GM19328 (cell line): Measurements from ENCODE around the gene CRYBG1.

Source experiments
- ATAC-seq: cut with Tn5 transposase; IDR thresholded peaks from one replicate; pipeline ENCODE4 v1.9.1; 2021; ENCODE audit warnings: mild to moderate bottlenecking, moderate library complexity; ENCODE audit not compliant: unreplicated experiment

Gene CRYBG1

DNA sequence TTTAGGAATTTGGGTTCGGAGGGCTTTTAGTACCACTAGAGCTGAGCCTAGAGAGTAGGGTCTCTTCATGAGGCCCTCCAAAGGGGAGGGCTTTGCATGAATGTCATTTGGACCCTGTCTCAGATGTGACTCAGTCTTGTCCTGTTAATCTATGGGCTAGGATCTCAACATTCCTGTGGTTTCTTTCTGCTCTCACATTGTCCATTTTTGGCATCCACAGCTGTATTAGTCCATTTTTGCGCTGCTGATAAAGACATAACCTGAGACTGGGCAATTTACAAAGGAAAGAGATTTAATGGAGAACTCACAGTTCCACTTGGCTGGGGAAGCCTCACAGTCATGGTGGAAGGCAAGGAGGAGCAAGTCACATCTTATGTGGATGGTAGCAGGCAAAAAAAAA is 61.0 kb downstream of the CRYBG1 start:
- no peak for ATAC-seq

DNA sequence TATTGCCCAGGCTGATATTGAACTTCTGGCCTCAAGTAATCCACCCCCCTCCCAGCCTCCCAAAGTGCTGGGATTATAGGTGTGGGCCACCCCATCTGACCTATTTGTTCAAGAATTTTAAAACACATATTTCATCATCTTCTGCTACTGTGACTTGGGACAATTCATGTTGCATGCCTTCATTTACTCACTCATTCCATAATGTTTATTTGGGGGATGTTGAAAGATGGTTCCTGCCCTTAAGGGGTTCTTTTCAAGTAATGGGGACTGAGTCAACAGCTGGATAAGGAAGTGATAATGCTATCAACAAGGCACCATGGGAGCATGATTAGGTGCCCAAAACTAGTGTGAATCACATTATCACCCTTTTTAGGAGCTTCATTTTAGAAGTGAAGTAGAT is 62.0 kb downstream of the CRYBG1 start:
- no peak for ATAC-seq

DNA sequence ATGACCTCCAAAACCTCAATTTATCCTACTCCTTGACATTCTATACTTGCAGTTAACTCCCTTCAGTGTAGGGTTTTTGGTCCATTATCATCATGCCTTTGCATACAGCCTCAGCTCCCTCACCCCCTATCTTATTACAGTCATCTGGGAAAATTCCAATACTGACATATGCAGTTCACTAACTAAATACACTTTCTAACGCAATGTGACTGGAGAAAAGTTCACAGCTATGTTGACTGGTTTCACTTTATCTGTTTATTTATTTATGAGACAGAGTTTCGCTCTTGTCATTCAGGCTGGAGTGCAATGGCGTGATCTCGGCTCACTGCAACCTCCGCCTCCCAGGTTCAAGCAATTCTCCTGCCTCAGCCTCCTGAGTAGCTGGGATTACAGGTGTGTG is 64.9 kb downstream of the CRYBG1 start:
- no peak for ATAC-seq

DNA sequence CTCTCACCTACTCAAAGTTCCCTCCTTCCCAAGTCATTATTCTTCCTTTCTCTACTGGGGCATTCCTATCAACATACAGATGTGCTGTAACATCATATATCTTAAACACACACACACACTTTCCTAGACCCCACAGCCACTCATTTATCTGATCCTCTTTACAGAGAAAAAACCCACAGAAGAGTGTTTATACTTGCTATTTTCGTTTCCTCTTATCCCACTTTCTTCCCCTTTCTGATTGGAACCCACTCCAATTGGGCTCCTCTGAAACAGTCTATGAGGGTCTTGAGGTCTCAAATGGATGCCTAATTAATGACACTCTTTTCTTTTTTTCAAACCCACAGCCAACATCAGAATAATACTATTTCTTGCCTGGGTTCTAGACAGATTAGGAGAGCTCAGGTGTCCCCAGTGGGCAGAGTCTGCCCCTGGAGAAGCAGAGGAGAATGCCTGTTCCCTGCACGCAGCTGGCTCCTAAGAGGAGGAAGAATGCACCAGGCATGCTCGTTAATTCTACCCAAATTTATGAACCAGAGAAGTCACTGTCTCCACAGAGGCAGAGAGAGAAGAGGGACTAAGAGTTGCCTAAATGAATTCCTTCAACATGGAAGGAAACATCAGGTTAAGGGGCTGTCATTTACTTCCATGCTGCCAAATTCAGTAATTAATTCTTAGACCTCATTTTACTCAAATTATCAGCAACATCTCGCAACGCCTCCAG is 65.9 kb downstream of the CRYBG1 start:
- ATAC-seq = no peak

DNA sequence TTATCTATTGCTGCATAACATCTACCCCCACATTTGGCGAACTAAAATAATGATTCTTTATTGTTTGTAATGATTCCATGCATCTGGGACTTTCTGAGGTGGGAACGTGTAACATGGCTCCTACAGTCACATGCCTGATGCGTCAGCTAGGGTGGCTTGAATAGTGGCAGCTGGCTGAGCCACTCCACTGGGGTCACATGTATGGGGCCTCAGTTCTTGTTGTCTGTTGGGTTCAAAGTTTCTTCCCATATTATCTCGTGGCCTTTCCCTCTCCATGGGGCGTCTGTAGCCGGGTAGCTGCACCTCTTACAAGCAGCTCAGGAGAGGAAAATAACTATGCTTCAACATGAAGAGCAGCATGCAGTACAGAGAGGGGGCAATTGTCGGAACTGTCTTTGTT is 69.9 kb downstream of the CRYBG1 start:
- ATAC-seq = no peak

DNA sequence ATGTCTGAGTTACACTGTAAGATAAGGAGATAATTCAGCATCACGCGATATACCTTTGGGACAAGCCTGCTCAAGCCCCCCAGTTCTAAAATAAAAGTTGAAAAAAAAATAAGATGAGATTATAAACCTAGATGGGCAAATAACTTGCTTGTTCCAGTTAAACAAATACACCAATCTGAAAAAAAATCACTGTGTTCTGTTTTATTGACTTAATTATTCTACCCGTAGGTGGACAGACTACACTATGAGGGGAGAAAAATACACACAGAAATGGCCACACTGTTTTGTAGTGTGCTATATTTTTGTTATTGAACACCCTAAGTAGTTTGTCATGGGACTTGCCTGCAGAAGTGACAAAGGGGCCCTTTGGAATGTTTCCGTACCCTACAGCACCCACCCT is 70.9 kb downstream of the CRYBG1 start:
- ATAC-seq = no peak

DNA sequence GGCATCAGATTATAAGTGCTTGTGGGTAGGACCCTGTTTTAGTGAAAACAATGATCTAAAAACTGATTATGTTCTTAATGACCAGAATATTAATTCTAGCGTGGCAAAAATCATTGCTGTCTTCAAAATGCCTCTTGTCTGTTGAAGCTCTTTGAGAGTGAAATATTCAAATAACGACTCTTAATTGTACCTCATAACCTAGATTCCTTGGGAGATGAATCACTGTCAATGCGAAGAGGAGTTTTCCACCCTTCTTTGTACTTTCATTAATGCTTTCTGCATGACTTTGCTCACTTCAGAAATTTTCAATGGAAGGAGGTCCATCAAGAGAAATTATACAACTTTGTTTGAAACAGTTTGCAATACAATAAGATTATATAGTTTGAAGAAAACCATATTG is 71.5 kb downstream of the CRYBG1 start:
- no peak for ATAC-seq

DNA sequence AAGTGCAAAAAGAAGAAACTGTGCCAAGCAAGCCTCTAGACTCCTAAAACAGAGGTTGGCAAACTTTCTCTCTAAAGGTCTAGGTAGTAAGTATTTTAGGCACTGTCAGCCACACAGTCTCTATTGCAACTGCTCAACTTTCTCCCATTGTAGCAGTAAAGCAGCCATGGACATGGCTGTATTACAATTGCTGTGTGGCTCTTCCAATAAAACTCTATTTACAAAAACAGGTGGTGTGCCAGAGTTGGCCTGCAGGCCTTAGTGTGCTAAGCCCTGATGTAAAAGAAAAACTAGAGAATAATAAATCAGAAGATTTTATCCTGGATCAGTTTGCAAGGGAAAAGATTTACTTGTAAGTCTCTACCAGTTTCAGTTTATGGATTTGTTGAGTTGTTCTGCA is 74.0 kb downstream of the CRYBG1 start:
- ATAC-seq = no peak

DNA sequence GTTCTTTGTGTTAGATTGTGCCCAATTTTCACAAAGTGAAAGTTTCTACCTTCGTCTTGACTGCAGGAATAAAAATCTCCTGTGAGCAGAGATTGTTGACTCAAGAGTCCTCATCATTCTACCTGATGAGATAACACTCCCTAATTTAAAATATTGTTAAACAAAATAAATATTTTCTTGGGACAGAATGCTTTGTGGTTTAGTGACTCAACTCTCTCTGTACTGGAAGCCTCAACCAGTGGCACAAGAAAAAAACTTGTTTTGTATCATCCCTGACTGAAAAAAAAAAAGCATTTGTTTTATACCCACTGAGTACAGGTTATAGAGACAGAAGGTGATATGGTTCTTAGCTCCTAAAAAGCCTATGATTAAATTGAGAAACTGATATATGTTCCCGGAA is 78.9 kb downstream of the CRYBG1 start:
- ATAC-seq = no peak

DNA sequence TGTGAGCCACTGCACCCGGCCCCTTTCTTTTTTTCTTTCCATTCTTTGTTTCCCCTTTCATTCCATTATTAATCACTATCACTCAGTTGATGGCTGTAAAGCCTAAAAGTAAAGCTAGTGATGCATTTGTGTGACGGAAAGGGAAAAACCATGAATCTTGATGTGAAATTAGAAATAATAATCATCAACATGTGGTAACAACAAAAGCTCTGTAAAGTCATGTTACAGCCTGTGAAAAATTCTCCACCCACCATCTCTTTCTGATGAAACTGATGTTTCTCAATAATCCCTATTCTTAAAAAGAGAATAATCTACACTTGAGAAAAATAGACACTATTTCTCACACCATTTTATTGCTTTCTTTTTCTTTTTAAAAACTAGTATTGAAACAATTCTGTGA is 80.0 kb downstream of the CRYBG1 start:
- no peak for ATAC-seq

DNA sequence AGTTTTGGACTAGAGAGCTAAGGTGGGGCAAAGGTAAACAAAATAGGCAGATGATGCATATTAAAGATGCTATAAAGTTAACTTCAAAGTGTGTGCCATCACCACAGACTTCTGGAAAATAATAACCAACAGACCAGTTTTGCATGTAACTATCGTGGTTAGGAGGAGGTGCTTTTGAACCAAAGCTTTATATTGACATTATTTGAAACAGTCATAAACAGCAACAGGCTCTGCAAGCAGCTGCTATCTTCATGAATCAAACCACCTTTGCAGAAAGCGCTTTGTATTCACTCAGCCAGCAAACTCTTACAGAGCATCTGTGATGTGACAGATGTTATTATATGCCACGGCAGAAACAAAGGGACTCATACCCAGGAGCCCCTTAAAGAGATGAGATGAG is 81.9 kb downstream of the CRYBG1 start:
- ATAC-seq = no peak

DNA sequence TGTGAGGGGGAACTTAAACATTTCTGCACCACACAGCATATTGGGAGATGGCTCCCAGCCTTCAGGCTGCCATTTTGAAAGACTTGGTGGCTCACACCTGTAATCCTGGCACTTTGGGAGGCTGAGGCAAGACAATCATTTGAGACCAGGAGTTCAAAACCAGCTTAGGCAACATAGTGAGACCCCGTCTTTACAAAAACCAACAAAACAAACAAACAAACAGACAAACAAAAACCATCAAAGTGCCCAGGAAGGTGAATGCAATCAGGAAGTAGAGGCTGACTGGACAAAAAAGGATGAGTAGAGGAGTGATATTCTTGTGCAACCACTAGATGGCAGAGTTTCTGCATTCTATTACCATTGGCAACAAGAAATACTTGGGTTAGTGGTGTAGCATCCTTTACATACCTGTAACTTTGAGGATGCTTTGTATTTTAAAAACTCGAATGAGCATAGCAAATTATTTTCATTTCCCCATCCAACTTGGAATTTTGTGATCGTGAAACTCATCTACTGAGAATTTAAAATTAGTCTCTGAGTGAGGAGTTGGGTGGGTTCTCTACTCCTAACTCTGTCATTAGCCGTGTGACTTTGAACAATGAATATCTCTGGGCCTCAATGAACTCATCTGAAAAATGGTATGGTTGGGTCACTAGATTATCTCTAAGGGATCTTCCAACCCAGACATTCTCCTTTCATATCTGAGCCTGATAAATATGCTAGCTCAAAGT is 84.4 kb downstream of the CRYBG1 start:
- ATAC-seq = no peak

DNA sequence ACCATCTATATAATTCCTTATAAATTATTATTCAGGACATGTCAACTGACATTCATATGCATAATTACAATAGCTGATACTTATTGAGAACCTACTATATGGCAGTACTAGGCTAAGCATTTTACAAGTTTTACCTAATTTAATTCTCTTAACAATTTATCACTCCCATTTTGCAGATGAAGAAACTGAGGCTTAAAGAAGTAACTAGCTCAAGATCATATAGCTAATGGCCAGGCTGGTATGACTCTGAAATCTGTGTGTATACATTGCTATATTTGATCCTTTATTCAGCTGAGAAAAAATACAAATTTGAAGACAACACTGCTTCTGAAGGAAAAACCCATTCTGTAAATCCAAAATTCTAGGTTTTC is 85.0 kb downstream of the CRYBG1 start:
- no peak for ATAC-seq

DNA sequence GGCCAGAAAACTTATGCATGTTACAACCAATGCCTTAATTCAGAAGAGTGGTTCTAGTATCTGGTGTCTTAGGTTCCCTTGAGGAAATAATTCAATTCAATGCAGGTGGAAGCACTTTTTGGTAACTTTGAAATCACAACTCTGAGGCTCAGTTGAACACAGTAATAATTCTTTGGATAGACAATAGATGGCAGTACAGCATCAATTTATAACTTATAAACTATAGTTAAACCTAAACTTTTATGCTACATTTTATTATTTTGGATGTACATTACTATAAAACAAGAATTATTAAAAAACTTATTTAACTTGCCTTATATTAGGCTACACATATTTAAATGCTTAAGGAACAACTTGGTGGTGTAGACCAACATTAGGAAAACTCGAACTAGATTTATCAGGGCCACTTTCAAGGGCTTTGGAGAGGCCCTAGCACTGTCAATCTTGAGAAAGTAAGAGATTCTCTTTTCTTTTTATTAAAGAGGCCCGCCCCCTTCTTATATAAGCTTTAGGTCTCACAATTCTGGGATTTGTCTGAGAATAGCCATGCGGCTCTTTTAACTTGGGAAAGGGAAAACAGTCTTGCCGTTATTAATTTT is 85.9 kb downstream of the CRYBG1 start:
- ATAC-seq = no peak

DNA sequence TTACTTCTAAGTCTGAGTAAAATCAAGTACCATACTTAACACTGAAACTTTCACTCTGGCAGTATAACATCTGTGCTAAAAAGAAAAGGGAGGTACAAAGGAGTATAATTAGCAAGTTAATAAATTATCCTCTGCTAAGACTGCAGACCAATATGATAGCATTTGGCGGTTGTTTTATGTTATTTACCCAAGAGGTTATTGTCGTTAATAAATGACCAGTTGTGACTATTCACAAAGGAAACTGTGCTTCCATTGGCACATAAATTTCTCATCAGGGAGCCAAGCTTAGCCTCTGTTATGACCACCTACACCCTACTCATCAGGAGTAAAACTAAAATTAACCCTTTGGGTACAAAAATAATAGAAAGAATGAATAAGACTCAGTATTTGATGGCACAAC is 86.5 kb downstream of the CRYBG1 start:
- ATAC-seq = no peak

DNA sequence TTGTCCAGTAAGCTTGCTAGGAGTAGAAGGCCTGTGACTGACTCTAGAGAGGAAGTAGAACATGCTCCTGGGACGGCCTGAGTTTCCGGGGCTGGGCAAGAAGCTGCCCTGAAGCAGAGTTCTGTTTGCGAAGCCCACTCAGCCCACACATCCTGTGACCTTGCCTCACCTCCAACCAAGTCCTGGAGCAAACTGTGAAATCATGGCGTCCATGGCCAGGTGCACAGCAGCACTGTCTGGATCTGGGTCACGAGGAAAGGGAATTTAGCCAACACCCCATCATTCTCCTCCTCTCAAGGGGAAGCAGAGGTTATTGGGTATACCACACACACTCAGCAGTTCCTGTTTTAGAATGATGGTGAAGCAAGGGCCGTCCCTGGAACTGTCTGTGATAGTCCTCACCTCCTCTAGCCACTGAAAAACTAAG is 87.5 kb downstream of the CRYBG1 start:
- no peak for ATAC-seq

DNA sequence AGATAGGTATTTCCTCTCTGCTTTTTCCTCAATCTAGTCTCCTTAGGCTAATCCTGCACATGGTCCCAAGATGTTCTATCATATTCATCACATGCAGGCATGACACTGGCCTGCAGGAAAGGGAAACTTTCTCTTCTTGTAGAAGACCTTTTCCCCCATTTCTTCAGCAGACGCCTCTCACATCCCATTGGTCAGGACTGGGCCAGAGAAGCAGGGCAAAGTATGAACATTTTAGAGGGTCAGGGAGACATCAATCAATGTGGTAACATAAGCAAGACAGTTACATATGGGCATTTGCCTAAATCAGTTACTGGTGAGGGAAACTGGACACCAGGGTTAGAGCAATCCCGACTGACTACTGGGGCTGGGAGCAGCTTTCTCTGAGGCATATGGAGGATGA is 90.1 kb downstream of the CRYBG1 start:
- ATAC-seq = no peak

DNA sequence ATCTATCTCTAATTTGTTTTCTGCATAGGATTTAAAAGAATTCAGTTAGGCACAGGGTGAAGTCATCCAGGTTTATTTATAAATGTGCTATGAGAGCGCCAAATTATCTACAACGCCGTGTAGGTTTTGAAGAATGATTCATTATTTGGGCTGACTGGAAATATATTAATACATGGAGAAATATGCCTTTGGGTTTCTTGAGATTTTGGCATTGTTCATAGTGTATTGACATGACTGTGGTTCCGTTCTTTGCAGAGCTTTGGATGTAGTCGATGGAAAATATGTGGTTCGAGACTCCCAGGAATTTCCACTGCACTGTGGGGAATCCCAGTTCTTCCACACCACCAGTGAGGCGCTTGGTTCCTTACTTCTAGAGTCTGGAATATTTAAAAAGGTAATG is 90.9 kb downstream of the CRYBG1 start:
- ATAC-seq = no peak

DNA sequence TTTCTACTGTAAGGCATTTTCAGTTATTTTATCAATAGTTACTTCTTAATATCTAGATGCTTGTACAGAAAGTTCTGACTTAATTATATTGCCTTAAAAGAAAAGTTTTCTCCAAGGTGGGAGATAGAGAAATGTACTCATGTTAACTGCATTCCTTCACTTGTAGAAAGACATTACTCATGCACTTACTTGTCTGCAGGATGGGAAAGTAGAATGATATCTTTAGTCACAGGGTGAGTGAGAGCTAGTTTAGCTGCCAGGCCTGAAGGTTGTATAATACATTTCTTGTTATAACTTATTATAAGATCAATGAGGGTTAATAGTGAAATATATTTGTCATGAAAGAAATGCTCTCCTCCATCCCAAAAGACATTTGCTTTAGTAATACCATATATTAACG is 92.1 kb downstream of the CRYBG1 start:
- ATAC-seq = no peak

DNA sequence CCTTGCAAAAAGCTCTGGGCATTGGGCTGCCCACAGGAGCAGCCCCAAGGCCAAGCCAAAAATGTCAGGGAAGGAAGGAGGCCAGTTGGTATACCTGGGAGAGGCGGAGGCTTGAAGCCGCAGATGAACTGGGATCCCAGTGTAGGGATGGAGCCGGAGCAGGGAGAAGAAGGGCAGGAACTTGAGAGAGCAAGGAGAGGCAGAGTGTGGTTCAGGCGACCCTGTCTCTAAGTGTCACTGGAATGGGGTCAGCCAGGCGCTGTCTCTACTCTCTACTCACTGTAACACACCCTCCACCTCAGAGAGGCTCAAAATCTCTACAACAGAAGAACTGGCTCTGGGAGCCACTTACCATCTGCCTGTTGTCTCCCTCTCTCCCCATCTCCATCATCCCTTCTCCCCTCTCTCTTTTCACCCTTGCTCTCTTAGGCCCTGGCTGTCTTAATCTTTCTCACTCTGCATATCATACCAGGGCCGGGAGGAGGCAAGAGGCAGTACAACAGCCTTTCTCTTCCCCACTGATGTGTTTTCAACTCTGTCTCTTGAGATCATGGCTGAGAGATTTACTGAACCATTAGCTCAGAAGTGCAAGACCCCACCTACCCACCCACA is 93.3 kb downstream of the CRYBG1 start:
- ATAC-seq = no peak

DNA sequence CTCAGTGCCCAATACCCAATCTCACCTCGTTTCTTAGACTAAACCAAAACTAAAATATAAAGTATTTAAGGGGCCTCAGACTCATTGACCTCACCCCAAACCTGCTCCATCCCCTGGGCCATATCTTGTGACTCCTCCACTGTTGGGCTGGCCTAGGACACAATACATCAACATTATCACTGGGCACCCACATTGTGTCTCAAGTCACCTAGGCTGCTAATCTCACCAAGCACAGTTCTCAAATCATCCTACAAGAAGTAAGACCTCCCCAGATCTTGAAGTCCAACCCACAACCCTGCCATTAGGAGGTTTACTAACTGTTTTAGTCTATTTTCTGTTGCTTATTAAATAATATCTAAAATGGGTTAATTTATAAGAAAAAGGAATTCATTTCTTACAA is 96.2 kb downstream of the CRYBG1 start:
- ATAC-seq = no peak
